Psoas muscle (tissue), 8 donors: ENCODE results near the gene ZC3H18. TPM values are rescaled to one million over a fixed set of nuclear protein-coding genes. Genes with fewer than 3 reads are reported as not detected.

Source experiments
- ATAC-seq, 4 donors: fragments of 200-7000 bp; cut with Tn5 transposase; one replicate each; pipeline ENCODE4 v1.9.1; 2020; ENCODE audit warnings: moderate library complexity in 3 of 4, mild to moderate bottlenecking in 2 of 4
- DNase-seq, 2 donors: peaks; one replicate each; pipeline ENCODE4 v3.0.0-alpha.2; 2020
- H3K27ac ChIP-seq: fragments of 200-600 bp; one replicate; pipeline ENCODE4 v1.8.0; 2022
- H3K27me3 ChIP-seq, 3 donors: fragments of 200-600 bp in 1 of 3; one replicate each; pipeline versions ENCODE4 v1.6.1 to v1.8.0; 2013 to 2022; ENCODE audit warnings: low read length in 2 of 3, mild to moderate bottlenecking in 2 of 3, moderate library complexity in 1 of 3; ENCODE audit not compliant: insufficient read depth in 3 of 3
- H3K36me3 ChIP-seq, 2 donors: fragments of 200-600 bp in 1 of 2; one replicate each; pipeline versions ENCODE4 v1.6.1 to v1.8.0; 2013 to 2022; ENCODE audit warnings: low read depth in 1 of 2, mild to moderate bottlenecking in 1 of 2, moderate library complexity in 1 of 2; ENCODE audit not compliant: insufficient read depth in 1 of 2
- H3K4me1 ChIP-seq: fragments of 200-600 bp; one replicate; pipeline ENCODE4 v1.8.0; 2022
- H3K4me3 ChIP-seq: fragments of 200-600 bp; one replicate; pipeline ENCODE4 v1.8.0; 2022; ENCODE audit warnings: mild to moderate bottlenecking
- H3K9me3 ChIP-seq: fragments of 200-600 bp; one replicate; pipeline ENCODE4 v1.8.0; 2022
- CTCF ChIP-seq: fragments of 200-600 bp; IDR thresholded peaks from one replicate; pipeline ENCODE4 v1.8.0; 2022; ENCODE audit warnings: antibody characterized with exemption
- WGBS, 3 donors: extraction: QIAGEN DNeasy Blood & Tissue Kit; methylation state at CpG; one replicate each; pipeline versions ENCODE4 v1.1.6 to v1.1.7; 2013; 5-methylcytosine and 5-hydroxymethylcytosine counted together
- intact Hi-C, 2 donors: fragments of 100-400 bp; cut with DNase I; formaldehyde crosslinking; loops; one replicate each; pipeline versions ENCODE4 v1.11.0 to v1.14.2; 2022
- polyA plus RNA-seq, 3 donors: library from polyadenylated mRNA; stranded (reverse); fragments of 200-250 nt; gene quantifications; one replicate each; pipeline ENCODE4 v1.2.3, GENCODE V29; 2013
- total RNA-seq, 4 donors: library from RNA; stranded (reverse); fragmentation: NEBNext Ultra II Directional in 2 of 4; extraction: Animal tissue kit (Norgen Biotek cat#: 25700) in 2 of 4; gene quantifications; one replicate each; pipeline versions ENCODE4 v1.2.1 to v1.2.4, GENCODE V29; 2021 to 2023
- donor health status: healthy with polysubstance abuse.
- donor health status: DM: no; HTN: no; CAD: no; lungs with moderate emphysema.
- donor health status: Bipolar disorder and iron deficiency.
- donor health status: healthy.
- donor health status: DM: yes; HTN: yes; CAD: no.
- donor health status: DM: no; HTN: no; CAD: no.
- donor health status: DM: no; HTN: no; CAD: no.
- donor health status: DM: yes; HTN: yes; CAD: no.

Gene ZC3H18
- total and polyA plus RNA-seq, 7 donors, result 19.9 to 36.0 (median 28.5) TPM

- peak overlapping the region; percentile 85 for H3K27ac ChIP-seq
- ATAC-seq (peak; percentile 24 to 51 (median 32)), DNase-seq (peak; percentile 29 to 66)
These were observed 604 bp upstream of the ZC3H18 start for GRCh38 chr16:88569614-88569984.

GRCh38 chr16:88570691-88571092 is 489 bp downstream of the ZC3H18 start:
- no peaks in the 10 kb centered on the region for H3K9me3 ChIP-seq
- H3K4me1 ChIP-seq, result peaks cover 17% of the 10 kb centered on the region
- ATAC-seq (no peak), DNase-seq (no peak)
- H3K36me3 ChIP-seq, result peaks cover 0 to 26% of the 10 kb centered on the region in 2 donors
- H3K27me3 ChIP-seq, result no peaks in the 10 kb centered on the region
- 0 to 1% (median 1%) methylated on average over 14 to 35 of the region's 35 CpGs for WGBS, 3 donors
- TF ChIP-seq CTCF, result no peak
- peak overlapping the region; percentile 85 for H3K27ac ChIP-seq
- intact Hi-C loops, result no loop called here
- H3K4me3 ChIP-seq, result peak overlapping the region; percentile 72

More at GRCh38 chr16:88569614-88569984, 604 bp upstream of the ZC3H18 start:
- no peak for TF ChIP-seq CTCF
- H3K36me3 ChIP-seq, result peaks cover 0 to 20% of the 10 kb centered on the region in 2 donors
- no peaks in the 10 kb centered on the region for H3K27me3 ChIP-seq
- WGBS, 3 donors, result 1% methylated on average over 28 of the region's 28 CpGs
- peak overlapping the region; percentile 72 for H3K4me3 ChIP-seq
- intact Hi-C loops, result loop anchor here (5.0 to 10.0 kb wide), 2 partner anchors 138 to 375 kb away; partner anchors contain the start of genes CTU2 (in 2 of the 2) and RNF166 (in 2 of the 2)
- peaks cover 17% of the 10 kb centered on the region for H3K4me1 ChIP-seq
- no peaks in the 10 kb centered on the region for H3K9me3 ChIP-seq

- DNase-seq (no peak), ATAC-seq (no peak)
- Histone ChIP-seq H3K27ac (no peak overlapping the region), H3K4me3 (no peak overlapping the region), H3K9me3 (no peaks in the 10 kb centered on the region), H3K4me1 (peaks cover 11% of the 10 kb centered on the region), H3K27me3 (no peaks in the 10 kb centered on the region), H3K36me3 (peaks cover 0 to 68% of the 10 kb centered on the region in 2 donors)
- intact Hi-C loops, result no loop called here
- no peak for TF ChIP-seq CTCF
- 88 to 95% (median 91%) methylated on average over 11 of the region's 11 CpGs for WGBS, 3 donors
These were observed 5.0 kb downstream of the ZC3H18 start for GRCh38 chr16:88575251-88575650.

- TF ChIP-seq CTCF, result no peak
- Histone ChIP-seq H3K9me3 (no peaks in the 10 kb centered on the region), H3K27me3 (no peaks in the 10 kb centered on the region), H3K4me3 (no peak overlapping the region), H3K36me3 (peaks cover 0 to 77% of the 10 kb centered on the region in 2 donors), H3K27ac (no peak overlapping the region), H3K4me1 (peaks cover 8% of the 10 kb centered on the region)
- WGBS, 3 donors, result 87 to 92% (median 91%) methylated on average over 13 of the region's 13 CpGs
- DNase-seq (no peak), ATAC-seq (no peak)
- intact Hi-C loops, result no loop called here
These were observed 6.1 kb downstream of the ZC3H18 start for GRCh38 chr16:88576307-88576706.

GRCh38 chr16:88577166-88577565 is 7.0 kb downstream of the ZC3H18 start:
- Histone ChIP-seq H3K4me1 (no peaks in the 10 kb centered on the region), H3K27me3 (no peaks in the 10 kb centered on the region), H3K9me3 (no peaks in the 10 kb centered on the region), H3K27ac (no peak overlapping the region), H3K4me3 (no peak overlapping the region), H3K36me3 (peaks cover 0 to 75% of the 10 kb centered on the region in 2 donors)
- intact Hi-C loops, result no loop called here
- ATAC-seq, result no peak
- no peak for DNase-seq
- 90 to 94% (median 92%) methylated on average over 20 of the region's 20 CpGs for whole genome bisulfite sequencing, 3 donors
- TF ChIP-seq CTCF, result no peak
